ENCODE measurements around the gene PKD2L1.
A peak's percentile ranks its signal among the peaks of the same experiment; 100 is the strongest.

PKD2L1 gene

GRCh38 chr10:100245484-100246220 is 84.4 kb downstream of the PKD2L1 start:
- Histone ChIP-seq H3K4me3 (ENCODE audit: low read depth, low read length) (no peak overlapping the region), H3K27ac (no peak overlapping the region), H3K36me3 (replicated peaks) (peaks cover 33% of the 10 kb centered on the region), H3K27me3 (replicated peaks) (no peaks in the 10 kb centered on the region)
- in situ Hi-C loops (cut with HindIII; ENCODE audit: low pct_ligation_motif_present, low sequenced_read_pairs), result no loop called here
- peak; percentile 25 for DNase-seq
- TF ChIP-seq, protein P1, sequence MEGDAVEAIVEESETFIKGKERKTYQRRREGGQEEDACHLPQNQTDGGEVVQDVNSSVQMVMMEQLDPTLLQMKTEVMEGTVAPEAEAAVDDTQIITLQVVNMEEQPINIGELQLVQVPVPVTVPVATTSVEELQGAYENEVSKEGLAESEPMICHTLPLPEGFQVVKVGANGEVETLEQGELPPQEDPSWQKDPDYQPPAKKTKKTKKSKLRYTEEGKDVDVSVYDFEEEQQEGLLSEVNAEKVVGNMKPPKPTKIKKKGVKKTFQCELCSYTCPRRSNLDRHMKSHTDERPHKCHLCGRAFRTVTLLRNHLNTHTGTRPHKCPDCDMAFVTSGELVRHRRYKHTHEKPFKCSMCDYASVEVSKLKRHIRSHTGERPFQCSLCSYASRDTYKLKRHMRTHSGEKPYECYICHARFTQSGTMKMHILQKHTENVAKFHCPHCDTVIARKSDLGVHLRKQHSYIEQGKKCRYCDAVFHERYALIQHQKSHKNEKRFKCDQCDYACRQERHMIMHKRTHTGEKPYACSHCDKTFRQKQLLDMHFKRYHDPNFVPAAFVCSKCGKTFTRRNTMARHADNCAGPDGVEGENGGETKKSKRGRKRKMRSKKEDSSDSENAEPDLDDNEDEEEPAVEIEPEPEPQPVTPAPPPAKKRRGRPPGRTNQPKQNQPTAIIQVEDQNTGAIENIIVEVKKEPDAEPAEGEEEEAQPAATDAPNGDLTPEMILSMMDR (IDR thresholded peaks at IDR 0.05; ENCODE audit: low read depth, low read length, missing control alignments), result no peak

- H3K36me3 ChIP-seq (replicated peaks), result peaks cover 26% of the 10 kb centered on the region
- H3K27me3 ChIP-seq (replicated peaks), result no peaks in the 10 kb centered on the region
- no peak overlapping the region for H3K4me3 ChIP-seq (ENCODE audit: low read depth, low read length)
- TF ChIP-seq, protein P1 (IDR thresholded peaks at IDR 0.05; ENCODE audit: low read depth, low read length, missing control alignments), result no peak
- H3K27ac ChIP-seq, result no peak overlapping the region
- in situ Hi-C loops (cut with HindIII; ENCODE audit: low pct_ligation_motif_present, low sequenced_read_pairs), result no loop called here
- no peak for DNase-seq
Observed at GRCh38 chr10:100239851-100240250, 90.2 kb downstream of the PKD2L1 start.

DNA sequence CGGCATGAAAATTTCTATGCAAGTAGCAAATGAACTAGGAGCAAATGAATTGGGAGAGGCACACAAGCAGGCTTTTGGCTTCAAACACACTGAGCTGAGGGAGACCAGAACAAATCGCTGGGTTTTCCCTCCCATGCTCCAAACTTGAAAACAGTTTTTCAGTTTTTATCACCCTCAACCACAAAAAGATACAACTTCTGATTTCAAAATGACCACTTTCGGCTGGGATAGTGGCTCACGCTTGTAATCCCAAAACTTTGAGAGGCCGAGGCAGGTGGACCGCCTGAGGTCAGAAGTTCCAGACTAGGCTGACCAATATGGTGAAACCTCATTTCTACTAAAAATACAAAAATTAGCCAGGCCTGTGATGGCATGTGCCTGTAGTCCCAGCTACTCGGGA is 91.6 kb downstream of the PKD2L1 start:
- no peak overlapping the region for H3K27ac ChIP-seq
- no peaks in the 10 kb centered on the region for H3K27me3 ChIP-seq (replicated peaks)
- in situ Hi-C loops (cut with HindIII; ENCODE audit: low pct_ligation_motif_present, low sequenced_read_pairs), result no loop called here
- no peak overlapping the region for H3K4me3 ChIP-seq (ENCODE audit: low read depth, low read length)
- H3K36me3 ChIP-seq (replicated peaks), result peaks cover 25% of the 10 kb centered on the region
- DNase-seq, result no peak
- TF ChIP-seq, protein P1 (IDR thresholded peaks at IDR 0.05; ENCODE audit: low read depth, low read length, missing control alignments), result no peak

Data from brain microvascular endothelial cell (primary cell).